ENCODE measurements around the gene ZNF516. TPM values are rescaled to one million over a fixed set of nuclear protein-coding genes. Genes with fewer than 3 reads are reported as not detected.
A peak's percentile ranks its signal among the peaks of the same experiment; 100 is the strongest.

Gene ZNF516
- total RNA-seq, 4 donors from 2014 or later: 20.5 to 55.4 (median 22.4) TPM

GRCh38 chr18:76496194-76496890 lies 1.3 kb upstream of the ZNF516 start:
- Histone ChIP-seq H3K4me3 (peak overlapping the region; percentile 84), H3K27ac (peak overlapping the region; percentile 90), H3K4me1 (peaks cover 20% of the 10 kb centered on the region), H3K9me3 (no peaks in the 10 kb centered on the region), H3K36me3 (no peaks in the 10 kb centered on the region), H3K27me3 (no peaks in the 10 kb centered on the region)
- peak; percentile 90 to 92 for DNase-seq (ENCODE audit: low spot score in 2 of 2)
- 21% methylated on average over 35 of the region's 48 CpGs for WGBS
- peak in 1 of 2 donors; percentile 22 for TF ChIP-seq POLR2A (IDR thresholded peaks at IDR 0.05)
- TF ChIP-seq EP300 (IDR thresholded peaks at IDR 0.05): no peak
- peak in 1 of 3 donors; percentile 15 for TF ChIP-seq POLR2AphosphoS5 (IDR thresholded peaks at IDR 0.05)
- TF ChIP-seq, protein P1, sequence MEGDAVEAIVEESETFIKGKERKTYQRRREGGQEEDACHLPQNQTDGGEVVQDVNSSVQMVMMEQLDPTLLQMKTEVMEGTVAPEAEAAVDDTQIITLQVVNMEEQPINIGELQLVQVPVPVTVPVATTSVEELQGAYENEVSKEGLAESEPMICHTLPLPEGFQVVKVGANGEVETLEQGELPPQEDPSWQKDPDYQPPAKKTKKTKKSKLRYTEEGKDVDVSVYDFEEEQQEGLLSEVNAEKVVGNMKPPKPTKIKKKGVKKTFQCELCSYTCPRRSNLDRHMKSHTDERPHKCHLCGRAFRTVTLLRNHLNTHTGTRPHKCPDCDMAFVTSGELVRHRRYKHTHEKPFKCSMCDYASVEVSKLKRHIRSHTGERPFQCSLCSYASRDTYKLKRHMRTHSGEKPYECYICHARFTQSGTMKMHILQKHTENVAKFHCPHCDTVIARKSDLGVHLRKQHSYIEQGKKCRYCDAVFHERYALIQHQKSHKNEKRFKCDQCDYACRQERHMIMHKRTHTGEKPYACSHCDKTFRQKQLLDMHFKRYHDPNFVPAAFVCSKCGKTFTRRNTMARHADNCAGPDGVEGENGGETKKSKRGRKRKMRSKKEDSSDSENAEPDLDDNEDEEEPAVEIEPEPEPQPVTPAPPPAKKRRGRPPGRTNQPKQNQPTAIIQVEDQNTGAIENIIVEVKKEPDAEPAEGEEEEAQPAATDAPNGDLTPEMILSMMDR (IDR thresholded peaks at IDR 0.05): no peak

GRCh38 chr18:76495435-76496193 lies 572 bp upstream of the ZNF516 start:
- H3K9me3 ChIP-seq: no peaks in the 10 kb centered on the region
- peak overlapping the region; percentile 84 for H3K4me3 ChIP-seq
- H3K36me3 ChIP-seq: no peaks in the 10 kb centered on the region
- DNase-seq (ENCODE audit: low spot score in 2 of 2): peak in 1 of 2 donors; percentile 77
- no peaks in the 10 kb centered on the region for H3K27me3 ChIP-seq
- peaks cover 22% of the 10 kb centered on the region for H3K4me1 ChIP-seq
- TF ChIP-seq, protein P1 (IDR thresholded peaks at IDR 0.05): no peak
- peak in 1 of 2 donors; percentile 42 for TF ChIP-seq POLR2A (IDR thresholded peaks at IDR 0.05)
- no peak for TF ChIP-seq POLR2AphosphoS5 (IDR thresholded peaks at IDR 0.05)
- WGBS: 0% methylated on average over 24 of the region's 43 CpGs
- peak overlapping the region; percentile 90 for H3K27ac ChIP-seq

- no peaks in the 10 kb centered on the region for H3K9me3 ChIP-seq
- under 1% methylated on average over 39 of the region's 56 CpGs for WGBS
- TF ChIP-seq EP300 (IDR thresholded peaks at IDR 0.05) (no peak), POLR2A (IDR thresholded peaks at IDR 0.05) (no peak), POLR2AphosphoS5 (IDR thresholded peaks at IDR 0.05) (no peak)
- TF ChIP-seq, protein P1 (IDR thresholded peaks at IDR 0.05): no peak
- H3K36me3 ChIP-seq: no peaks in the 10 kb centered on the region
- H3K4me1 ChIP-seq: peaks cover 32% of the 10 kb centered on the region
- peak overlapping the region; percentile 84 for H3K4me3 ChIP-seq
- peak in 1 of 2 donors; percentile 80 for DNase-seq (ENCODE audit: low spot score in 2 of 2)
- peak overlapping the region; percentile 90 for H3K27ac ChIP-seq
- H3K27me3 ChIP-seq: no peaks in the 10 kb centered on the region
These were observed 624 bp downstream of the ZNF516 start for GRCh38 chr18:76494231-76495005.

DNA sequence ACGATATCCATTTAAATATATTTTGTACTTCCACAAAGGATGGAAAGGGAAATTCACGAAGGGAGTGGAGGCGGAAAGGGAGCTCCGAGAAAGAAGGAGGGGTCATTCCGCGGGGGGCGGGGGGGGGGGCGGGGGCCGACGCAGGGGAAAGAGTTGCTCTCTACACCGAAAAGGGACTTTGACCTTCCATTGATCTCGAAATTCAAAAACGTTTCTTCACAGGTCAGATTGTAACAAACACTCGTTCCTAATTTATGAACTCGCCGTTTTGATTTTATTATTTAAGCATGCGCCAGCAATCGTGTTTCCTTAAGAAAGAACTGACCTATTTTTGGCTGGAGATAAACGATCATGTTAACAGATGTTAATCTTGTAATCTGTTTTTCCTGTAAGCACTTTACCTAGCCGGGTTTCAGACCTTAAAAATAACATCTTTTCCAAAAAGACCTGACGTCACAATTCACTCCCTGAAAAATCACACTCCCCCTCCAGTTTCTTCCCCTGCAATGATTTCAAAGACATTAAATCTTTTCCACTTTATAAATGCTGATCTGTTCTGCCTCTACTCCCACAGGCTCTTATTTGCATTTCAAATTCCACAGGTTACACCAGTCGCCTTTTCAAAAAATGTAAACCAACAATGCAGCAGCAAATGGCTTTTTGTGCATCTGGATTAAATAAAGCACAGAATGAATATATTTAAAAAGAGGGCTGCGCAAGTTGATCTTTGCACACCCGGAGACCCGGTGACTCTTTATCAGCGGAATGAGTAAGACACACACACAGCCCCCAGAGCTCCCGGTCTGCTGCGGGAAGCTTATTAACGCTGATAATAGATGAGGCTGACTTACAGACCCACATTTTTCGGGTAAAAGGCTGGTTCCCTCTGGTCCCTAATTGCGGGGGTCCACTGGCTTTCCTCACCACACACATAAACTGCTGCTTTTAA lies 1.6 kb downstream of the ZNF516 start:
- H3K9me3 ChIP-seq: no peaks in the 10 kb centered on the region
- H3K27ac ChIP-seq: peak overlapping the region; percentile 90
- under 1% methylated on average over 30 of the region's 31 CpGs for WGBS
- no peak for DNase-seq (ENCODE audit: low spot score in 2 of 2)
- H3K27me3 ChIP-seq: no peaks in the 10 kb centered on the region
- H3K36me3 ChIP-seq: no peaks in the 10 kb centered on the region
- no peak for TF ChIP-seq EP300 (IDR thresholded peaks at IDR 0.05)
- TF ChIP-seq POLR2AphosphoS5 (IDR thresholded peaks at IDR 0.05): no peak
- peaks cover 42% of the 10 kb centered on the region for H3K4me1 ChIP-seq
- peak overlapping the region; percentile 84 for H3K4me3 ChIP-seq
